OCI-LY1 (cell line): ENCODE measurements around the gene PPIB.

ENCODE experiments used
- H2AFZ ChIP-seq: fragments of 200-600 bp; sonication (generic), shearing (Covaris generic); 2 replicates; pipeline ENCODE4 v1.6.0; 2014; ENCODE audit warnings: antibody characterized with exemption, mild to moderate bottlenecking, low read length
- H3F3A ChIP-seq: fragments of 200-600 bp; sonication (generic), shearing (Covaris generic); 2 replicates; pipeline ENCODE4 v1.6.0; 2014; ENCODE audit warnings: mild to moderate bottlenecking, antibody characterized with exemption, low read length, moderate library complexity; ENCODE audit not compliant: insufficient read depth
- H3K27ac ChIP-seq: fragments of 200-600 bp; sonication (generic); 2 replicates; pipeline ENCODE4 v1.5.1; 2014; ENCODE audit warnings: low read length, mixed run types, mild to moderate bottlenecking, low read depth; ENCODE audit not compliant: poor library complexity, severe bottlenecking
- H3K27me3 ChIP-seq: fragments of 200-600 bp; sonication (generic); 2 replicates; pipeline ENCODE4 v1.6.0; 2014; ENCODE audit warnings: antibody characterized with exemption, mild to moderate bottlenecking, low read length, moderate library complexity; ENCODE audit not compliant: insufficient read depth
- H3K36me3 ChIP-seq: fragments of 200-600 bp; sonication (generic); 2 replicates; pipeline ENCODE4 v1.6.1; 2014; ENCODE audit warnings: mild to moderate bottlenecking, antibody characterized with exemption, low read length, moderate library complexity, mixed read lengths; ENCODE audit not compliant: insufficient read depth
- H3K4me1 ChIP-seq: fragments of 200-600 bp; sonication (generic); 2 replicates; pipeline ENCODE4 v1.5.1; 2014; ENCODE audit warnings: mild to moderate bottlenecking, low read length, moderate library complexity; ENCODE audit not compliant: insufficient read depth, severe bottlenecking
- H3K4me2 ChIP-seq: fragments of 200-600 bp; sonication (generic), shearing (Covaris generic); 2 replicates; pipeline ENCODE4 v1.6.1; 2014; ENCODE audit warnings: low read length
- H3K4me3 ChIP-seq: fragments of 200-600 bp; sonication (generic); 2 replicates; pipeline ENCODE4 v1.5.1; 2014; ENCODE audit warnings: low read length, low read depth, mild to moderate bottlenecking, mixed read lengths; ENCODE audit not compliant: poor library complexity, severe bottlenecking
- H3K79me2 ChIP-seq: fragments of 200-600 bp; shearing (Covaris generic); 2 replicates; pipeline ENCODE4 v1.6.1; 2016; ENCODE audit warnings: mixed run types, low read length, mixed read lengths; ENCODE audit not compliant: insufficient read depth
- H3K9ac ChIP-seq: fragments of 200-600 bp; sonication (generic), shearing (Covaris generic); 2 replicates; pipeline ENCODE4 v1.6.1; 2014; ENCODE audit warnings: mild to moderate bottlenecking, low read length, mixed read lengths
- H3K9me2 ChIP-seq: fragments of 200-600 bp; sonication (generic), shearing (Covaris generic); 2 replicates; pipeline ENCODE4 v1.6.1; 2014; ENCODE audit warnings: low read depth, mild to moderate bottlenecking, low read length, mixed read lengths
- H3K9me3 ChIP-seq: fragments of 200-600 bp; shearing (Covaris generic); 2 replicates; pipeline ENCODE4 v1.6.1; 2014; ENCODE audit warnings: low read length, mixed read lengths
- H4K20me1 ChIP-seq: fragments of 200-600 bp; sonication (generic), shearing (Covaris generic); 2 replicates; pipeline ENCODE4 v1.6.0; 2016; ENCODE audit warnings: mild to moderate bottlenecking, low read length; ENCODE audit not compliant: insufficient read depth
- EZH2 ChIP-seq: fragments of 200-600 bp; sonication (generic), shearing (Covaris generic); IDR thresholded peaks from 2 replicates; pipeline ENCODE4 v1.8.0; 2017; ENCODE audit warnings: borderline replicate concordance, mixed run types, mild to moderate bottlenecking, antibody characterized with exemption, low read length, moderate library complexity, mixed read lengths
- TF ChIP-seq, protein P1 (sequence below): fragments of 200-600 bp; sonication (generic), shearing (Covaris generic); IDR thresholded peaks from 2 replicates; pipeline ENCODE4 v1.5.1; 2017; ENCODE audit warnings: mild to moderate bottlenecking, antibody characterized with exemption, low read length, moderate library complexity, mixed read lengths

Gene PPIB

DNA sequence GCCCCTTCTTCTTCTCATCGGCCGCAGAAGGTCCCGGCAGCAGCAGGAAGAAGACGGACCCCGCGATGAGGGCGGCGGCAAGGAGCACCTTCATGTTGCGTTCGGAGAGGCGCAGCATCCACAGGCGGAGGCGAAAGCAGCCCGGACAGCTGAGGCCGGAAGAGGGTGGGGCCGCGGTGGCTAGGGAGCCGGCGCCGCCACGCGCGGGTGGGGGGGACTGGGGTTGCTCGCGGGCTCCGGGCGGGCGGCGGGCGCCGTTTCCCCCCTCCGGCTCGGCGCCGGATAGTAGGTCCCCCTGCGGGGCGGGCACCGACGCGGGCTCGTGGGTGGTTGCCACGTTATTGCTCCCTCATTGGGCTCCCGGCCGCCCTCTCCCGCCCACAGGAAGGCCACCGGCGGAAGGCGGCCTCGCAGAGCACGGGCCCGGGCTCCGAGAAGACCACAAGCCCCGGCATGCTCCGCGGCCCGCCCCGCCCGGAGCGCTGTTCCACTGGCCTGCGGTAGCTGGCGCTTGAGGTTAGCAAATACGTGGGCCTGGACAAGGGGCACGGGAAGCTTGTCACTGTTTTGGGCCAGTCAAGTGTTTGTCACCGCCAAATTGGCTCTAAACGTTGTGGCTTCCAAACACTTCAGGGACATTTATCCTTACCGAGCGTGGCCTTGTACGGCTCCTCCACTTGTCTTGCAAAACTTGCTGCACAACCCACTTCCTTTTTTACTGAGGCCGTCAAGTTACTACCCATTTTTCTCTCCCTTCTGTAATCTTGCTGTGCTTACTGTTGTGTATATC lies at the start of gene PPIB:
PPIB (minus strand) TSS at position 154 of the 790 bp plus-strand sequence; CDS start at position 118, 36 bp downstream.
- H3K27ac ChIP-seq, result peak within 1 kb of the TSS; percentile 78
- TF ChIP-seq, protein P1, sequence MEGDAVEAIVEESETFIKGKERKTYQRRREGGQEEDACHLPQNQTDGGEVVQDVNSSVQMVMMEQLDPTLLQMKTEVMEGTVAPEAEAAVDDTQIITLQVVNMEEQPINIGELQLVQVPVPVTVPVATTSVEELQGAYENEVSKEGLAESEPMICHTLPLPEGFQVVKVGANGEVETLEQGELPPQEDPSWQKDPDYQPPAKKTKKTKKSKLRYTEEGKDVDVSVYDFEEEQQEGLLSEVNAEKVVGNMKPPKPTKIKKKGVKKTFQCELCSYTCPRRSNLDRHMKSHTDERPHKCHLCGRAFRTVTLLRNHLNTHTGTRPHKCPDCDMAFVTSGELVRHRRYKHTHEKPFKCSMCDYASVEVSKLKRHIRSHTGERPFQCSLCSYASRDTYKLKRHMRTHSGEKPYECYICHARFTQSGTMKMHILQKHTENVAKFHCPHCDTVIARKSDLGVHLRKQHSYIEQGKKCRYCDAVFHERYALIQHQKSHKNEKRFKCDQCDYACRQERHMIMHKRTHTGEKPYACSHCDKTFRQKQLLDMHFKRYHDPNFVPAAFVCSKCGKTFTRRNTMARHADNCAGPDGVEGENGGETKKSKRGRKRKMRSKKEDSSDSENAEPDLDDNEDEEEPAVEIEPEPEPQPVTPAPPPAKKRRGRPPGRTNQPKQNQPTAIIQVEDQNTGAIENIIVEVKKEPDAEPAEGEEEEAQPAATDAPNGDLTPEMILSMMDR, result peak; percentile 61
- no peak for TF ChIP-seq EZH2
- peak within 1 kb of the TSS; percentile 94 for H3K4me2 ChIP-seq
- no peaks in the 10 kb centered on the region for H3F3A ChIP-seq
- H3K9ac ChIP-seq, result peak within 1 kb of the TSS; percentile 93
- H3K9me2 ChIP-seq, result no peaks in the 10 kb centered on the region
- no peaks in the 10 kb centered on the region for H4K20me1 ChIP-seq
- peaks cover 9% of the 10 kb centered on the region for H3K79me2 ChIP-seq
- H3K9me3 ChIP-seq, result no peaks in the 10 kb centered on the region
- no peaks in the 10 kb centered on the region for H3K27me3 ChIP-seq
- H2AFZ ChIP-seq, result peak within 1 kb of the TSS; percentile 33; the same call in 1 of the 2 replicates
- H3K4me3 ChIP-seq, result peak within 1 kb of the TSS; percentile 94
- H3K4me1 ChIP-seq, result peaks cover 56% of the 10 kb centered on the region
- peaks cover 30% of the 10 kb centered on the region for H3K36me3 ChIP-seq

DNA sequence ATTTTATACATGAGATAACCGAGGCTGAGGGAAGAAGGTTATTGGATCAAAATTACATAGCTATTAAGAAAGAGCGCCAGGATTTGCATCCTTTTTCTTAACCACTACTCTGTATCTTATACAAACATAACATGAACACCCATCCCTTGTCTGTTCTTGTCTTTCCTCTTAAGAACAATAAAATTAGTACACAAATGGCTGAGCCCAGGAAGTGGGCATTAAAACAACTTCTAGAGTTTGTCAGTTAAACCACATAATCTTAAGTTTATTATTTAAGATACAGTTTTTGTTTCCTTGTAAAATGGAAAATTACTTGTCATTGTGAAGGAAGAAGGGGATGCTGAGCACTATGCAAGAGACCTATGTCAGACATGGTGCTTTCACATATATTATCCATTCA lies 48.9 kb upstream of the PPIB start:
- no peaks in the 10 kb centered on the region for H3K27me3 ChIP-seq
- H3K9ac ChIP-seq, result no peak overlapping the region
- H3K79me2 ChIP-seq, result no peaks in the 10 kb centered on the region
- H4K20me1 ChIP-seq, result no peaks in the 10 kb centered on the region
- no peak overlapping the region for H3K4me2 ChIP-seq
- H3K4me1 ChIP-seq, result no peaks in the 10 kb centered on the region
- no peaks in the 10 kb centered on the region for H3K9me2 ChIP-seq
- H3K36me3 ChIP-seq, result peaks cover 19% of the 10 kb centered on the region; the same call in 1 of the 2 replicates
- H3K9me3 ChIP-seq, result no peaks in the 10 kb centered on the region
- no peaks in the 10 kb centered on the region for H3F3A ChIP-seq
- H2AFZ ChIP-seq, result no peak overlapping the region
- no peak for TF ChIP-seq EZH2
- TF ChIP-seq, protein P1, result no peak
- no peak overlapping the region for H3K27ac ChIP-seq
- no peak overlapping the region for H3K4me3 ChIP-seq

DNA sequence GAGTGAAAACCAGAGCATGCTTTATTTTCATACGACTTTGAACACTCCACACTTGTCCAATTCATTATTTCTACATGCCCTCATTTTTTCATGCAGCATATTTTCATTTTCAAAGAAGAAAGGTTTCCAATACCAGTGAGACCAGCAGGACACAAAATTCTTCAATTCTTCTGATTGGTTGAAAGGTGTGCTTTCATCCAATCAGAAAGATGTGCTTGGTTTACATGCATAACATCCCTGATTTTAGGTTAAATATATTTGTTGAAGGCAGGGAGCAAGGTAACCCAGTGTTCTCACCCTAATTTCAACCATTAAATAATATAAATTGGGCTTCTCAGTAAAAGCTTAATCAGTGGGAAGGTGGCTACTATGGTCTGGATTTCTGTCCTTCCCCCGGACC lies 47.5 kb upstream of the PPIB start:
- Histone ChIP-seq H3K27ac (no peak overlapping the region), H4K20me1 (no peaks in the 10 kb centered on the region), H3K9ac (no peak overlapping the region), H3K4me2 (no peak overlapping the region), H3K4me1 (no peaks in the 10 kb centered on the region), H3F3A (no peaks in the 10 kb centered on the region), H3K9me2 (no peaks in the 10 kb centered on the region), H3K4me3 (no peak overlapping the region), H3K27me3 (no peaks in the 10 kb centered on the region), H3K9me3 (no peaks in the 10 kb centered on the region), H3K36me3 (peaks cover 13% of the 10 kb centered on the region; the same call in 1 of the 2 replicates), H2AFZ (no peak overlapping the region), H3K79me2 (no peaks in the 10 kb centered on the region)
- no peak for TF ChIP-seq EZH2
- TF ChIP-seq, protein P1, result no peak
